ENCODE data around the gene CNDP2.
"Not testable (repeated sequence)": the region's sequence is repeated elsewhere in the genome, so short reads cannot be mapped to it uniquely, and the experiment has no call there.

CNDP2 gene

GRCh38 chr18:74550886-74551285 is 54.7 kb downstream of the CNDP2 start:
- no peak for DNase-seq
- in situ Hi-C loops (cut with HindIII; ENCODE audit: low pct_ligation_motif_present, low pct_unique_long_range_greater_than_20kb, low sequenced_read_pairs): no loop called here

- no peak for DNase-seq
- in situ Hi-C loops (cut with HindIII; ENCODE audit: low pct_ligation_motif_present, low pct_unique_long_range_greater_than_20kb, low sequenced_read_pairs): no loop called here
These were observed 55.3 kb downstream of the CNDP2 start for GRCh38 chr18:74551452-74551851.

GRCh38 chr18:74551936-74552555 is 55.9 kb downstream of the CNDP2 start:
- in situ Hi-C loops (cut with HindIII; ENCODE audit: low pct_ligation_motif_present, low pct_unique_long_range_greater_than_20kb, low sequenced_read_pairs): no loop called here
- DNase-seq: peak; percentile 75

- in situ Hi-C loops (cut with HindIII; ENCODE audit: low pct_ligation_motif_present, low pct_unique_long_range_greater_than_20kb, low sequenced_read_pairs): no loop called here
- DNase-seq: no peak
These were observed 60.0 kb downstream of the CNDP2 start for GRCh38 chr18:74556126-74556525.

- no peak for DNase-seq
- in situ Hi-C loops (cut with HindIII; ENCODE audit: low pct_ligation_motif_present, low pct_unique_long_range_greater_than_20kb, low sequenced_read_pairs): no loop called here
These were observed 61.9 kb downstream of the CNDP2 start for GRCh38 chr18:74558096-74558495.

- in situ Hi-C loops (cut with HindIII; ENCODE audit: low pct_ligation_motif_present, low pct_unique_long_range_greater_than_20kb, low sequenced_read_pairs): no loop called here
These were observed 66.1 kb downstream of the CNDP2 start for GRCh38 chr18:74562131-74562730.

GRCh38 chr18:74562775-74563174 is 66.6 kb downstream of the CNDP2 start:
- in situ Hi-C loops (cut with HindIII; ENCODE audit: low pct_ligation_motif_present, low pct_unique_long_range_greater_than_20kb, low sequenced_read_pairs): no loop called here
- no peak for DNase-seq

More at GRCh38 chr18:74562131-74562730, 66.1 kb downstream of the CNDP2 start:
- no peak for DNase-seq

GRCh38 chr18:74563999-74564398 is 67.8 kb downstream of the CNDP2 start:
- in situ Hi-C loops (cut with HindIII; ENCODE audit: low pct_ligation_motif_present, low pct_unique_long_range_greater_than_20kb, low sequenced_read_pairs): no loop called here
- DNase-seq: no peak

- DNase-seq; in situ Hi-C loops (cut with HindIII; ENCODE audit: low pct_ligation_motif_present, low pct_unique_long_range_greater_than_20kb, low sequenced_read_pairs): not testable (repeated sequence)
These were observed 69.0 kb downstream of the CNDP2 start for GRCh38 chr18:74565164-74565563.

GRCh38 chr18:74565993-74566392 is 69.8 kb downstream of the CNDP2 start:
- in situ Hi-C loops (cut with HindIII; ENCODE audit: low pct_ligation_motif_present, low pct_unique_long_range_greater_than_20kb, low sequenced_read_pairs); DNase-seq: not testable (repeated sequence)

GRCh38 chr18:74567822-74568221 is 71.7 kb downstream of the CNDP2 start:
- in situ Hi-C loops (cut with HindIII; ENCODE audit: low pct_ligation_motif_present, low pct_unique_long_range_greater_than_20kb, low sequenced_read_pairs): no loop called here
- DNase-seq: no peak

- no peak for DNase-seq
- in situ Hi-C loops (cut with HindIII; ENCODE audit: low pct_ligation_motif_present, low pct_unique_long_range_greater_than_20kb, low sequenced_read_pairs): no loop called here
These were observed 73.2 kb downstream of the CNDP2 start for GRCh38 chr18:74569401-74569800.

- no peak for DNase-seq
- in situ Hi-C loops (cut with HindIII; ENCODE audit: low pct_ligation_motif_present, low pct_unique_long_range_greater_than_20kb, low sequenced_read_pairs): no loop called here
These were observed 74.1 kb downstream of the CNDP2 start for GRCh38 chr18:74570266-74570665.

- DNase-seq: no peak
- in situ Hi-C loops (cut with HindIII; ENCODE audit: low pct_ligation_motif_present, low pct_unique_long_range_greater_than_20kb, low sequenced_read_pairs): no loop called here
These were observed 75.9 kb downstream of the CNDP2 start for GRCh38 chr18:74571895-74572680.

- in situ Hi-C loops (cut with HindIII; ENCODE audit: low pct_ligation_motif_present, low pct_unique_long_range_greater_than_20kb, low sequenced_read_pairs): no loop called here
- DNase-seq: no peak
These were observed 76.9 kb downstream of the CNDP2 start for GRCh38 chr18:74573053-74573452.

All from ACHN (cell line).